ENCODE results near the gene SYNE2. TPM values are rescaled to one million over a fixed set of nuclear protein-coding genes. Genes with fewer than 3 reads are reported as not detected.
A peak's percentile ranks its signal among the peaks of the same experiment; 100 is the strongest.
"Not testable (repeated sequence)": the region's sequence is repeated elsewhere in the genome, so short reads cannot be mapped to it uniquely, and the experiment has no call there.

The SYNE2 gene
- polyA plus RNA-seq, 3 donors: 99.9 to 107 (median 102) TPM

- DNase-seq (ENCODE audit: low read depth in 3 of 3, low spot score in 2 of 3): not testable (repeated sequence)
These were observed 17.9 kb downstream of the SYNE2 start for GRCh38 chr14:63870753-63871037.

- no peak for DNase-seq (ENCODE audit: low read depth in 3 of 3, low spot score in 2 of 3)
These were observed 21.4 kb downstream of the SYNE2 start for GRCh38 chr14:63874223-63874622.

GRCh38 chr14:63875311-63875710 is 22.5 kb downstream of the SYNE2 start:
- DNase-seq (ENCODE audit: low read depth in 3 of 3, low spot score in 2 of 3): no peak

GRCh38 chr14:63877550-63877939 is 24.7 kb downstream of the SYNE2 start:
- no peak for DNase-seq (ENCODE audit: low read depth in 3 of 3, low spot score in 2 of 3)

- no peak for DNase-seq (ENCODE audit: low read depth in 3 of 3, low spot score in 2 of 3)
These were observed 25.2 kb downstream of the SYNE2 start for GRCh38 chr14:63878052-63878451.

GRCh38 chr14:63878792-63879191 is 26.0 kb downstream of the SYNE2 start:
- no peak for DNase-seq (ENCODE audit: low read depth in 3 of 3, low spot score in 2 of 3)

- DNase-seq (ENCODE audit: low read depth in 3 of 3, low spot score in 2 of 3): no peak
These were observed 29.1 kb downstream of the SYNE2 start for GRCh38 chr14:63881926-63882325.

- no peak for DNase-seq (ENCODE audit: low read depth in 3 of 3, low spot score in 2 of 3)
These were observed 35.1 kb downstream of the SYNE2 start for GRCh38 chr14:63887899-63888298.

- no peak for DNase-seq (ENCODE audit: low read depth in 3 of 3, low spot score in 2 of 3)
These were observed 37.7 kb downstream of the SYNE2 start for GRCh38 chr14:63890553-63890952.

GRCh38 chr14:63891148-63891975 is 38.6 kb downstream of the SYNE2 start:
- no peak for DNase-seq (ENCODE audit: low read depth in 3 of 3, low spot score in 2 of 3)

GRCh38 chr14:63892265-63892664 is 39.5 kb downstream of the SYNE2 start:
- DNase-seq (ENCODE audit: low read depth in 3 of 3, low spot score in 2 of 3): no peak

GRCh38 chr14:63893701-63894458 is 41.1 kb downstream of the SYNE2 start:
- DNase-seq (ENCODE audit: low read depth in 3 of 3, low spot score in 2 of 3): no peak

GRCh38 chr14:63895510-63895909 is 42.7 kb downstream of the SYNE2 start:
- DNase-seq (ENCODE audit: low read depth in 3 of 3, low spot score in 2 of 3): no peak

GRCh38 chr14:63896278-63896720 is 43.5 kb downstream of the SYNE2 start:
- peak in 2 of 3 donors; percentile 61 to 62 for DNase-seq (ENCODE audit: low read depth in 3 of 3, low spot score in 2 of 3)

GRCh38 chr14:63897721-63898163 is 44.9 kb downstream of the SYNE2 start:
- DNase-seq (ENCODE audit: low read depth in 3 of 3, low spot score in 2 of 3): no peak

- DNase-seq (ENCODE audit: low read depth in 3 of 3, low spot score in 2 of 3): no peak
These were observed 47.1 kb downstream of the SYNE2 start for GRCh38 chr14:63899953-63900352.

- DNase-seq (ENCODE audit: low read depth in 3 of 3, low spot score in 2 of 3): no peak
These were observed 48.8 kb downstream of the SYNE2 start for GRCh38 chr14:63901434-63902085.

- DNase-seq (ENCODE audit: low read depth in 3 of 3, low spot score in 2 of 3): no peak
These were observed 49.7 kb downstream of the SYNE2 start for GRCh38 chr14:63902375-63902976.

- no peak for DNase-seq (ENCODE audit: low read depth in 3 of 3, low spot score in 2 of 3)
These were observed 51.9 kb downstream of the SYNE2 start for GRCh38 chr14:63904724-63905123.

- DNase-seq (ENCODE audit: low read depth in 3 of 3, low spot score in 2 of 3): no peak
These were observed 52.6 kb downstream of the SYNE2 start for GRCh38 chr14:63905370-63905769.

GRCh38 chr14:63908667-63909264 is 56.0 kb downstream of the SYNE2 start:
- no peak for DNase-seq (ENCODE audit: low read depth in 3 of 3, low spot score in 2 of 3)

Measured in right renal cortex interstitium (tissue), 3 donors.